Omental fat pad (tissue), 4 donors: ENCODE data around the gene THPO. TPM values are rescaled to one million over a fixed set of nuclear protein-coding genes. Genes with fewer than 3 reads are reported as not detected.
A peak's percentile ranks its signal among the peaks of the same experiment; 100 is the strongest.

Experiments used
- ATAC-seq: fragments of 150-250 bp; one replicate; pipeline ENCODE4 v1.9.1; 2016; ENCODE audit warnings: mild to moderate bottlenecking, moderate library complexity; ENCODE audit not compliant: low FRiP score
- DNase-seq: peaks from one replicate; pipeline ENCODE4 v3.0.0-alpha.2; 2019; ENCODE audit warnings: low spot score
- CTCF ChIP-seq, 3 donors: fragments of 450-650 bp; IDR thresholded peaks; one replicate each; pipeline ENCODE4 v1.5.1; 2016 to 2017; ENCODE audit warnings: antibody characterized with exemption in 3 of 3, mild to moderate bottlenecking in 3 of 3, moderate library complexity in 2 of 3
- total RNA-seq, 4 donors: library from RNA; depleted of rRNA; stranded (reverse); fragments of >200 nt; gene quantifications; one replicate each; pipeline ENCODE4 v1.1.0, GENCODE V29; 2016

The THPO gene
- total RNA-seq, 4 donors from 2014 or later: 0.36 to 1.3 (median 0.94) TPM

GRCh38 chr3:184362668-184363546 is 15.1 kb downstream of the THPO start:
- TF ChIP-seq CTCF (IDR thresholded peaks at IDR 0.05): no peak
- peak; percentile 82 for ATAC-seq
- DNase-seq: peak; percentile 84

- TF ChIP-seq CTCF (IDR thresholded peaks at IDR 0.05): no peak
- ATAC-seq: peak; percentile 45
- DNase-seq: no peak
Measured at GRCh38 chr3:184361932-184362667, 15.9 kb downstream of the THPO start.

- DNase-seq (no peak), ATAC-seq (peak; percentile 65)
- TF ChIP-seq CTCF (IDR thresholded peaks at IDR 0.05): no peak
Measured at GRCh38 chr3:184361532-184361931, 16.5 kb downstream of the THPO start, which contains the start of the genes CLCN2 and POLR2H. Gene CLCN2, minus strand, starts transcription at chr3:184361605. Its CDS starts 126 bp downstream, at chr3:184361479. Gene POLR2H, plus strand, starts transcription at chr3:184361710. Its CDS starts 1,783 bp downstream, at chr3:184363493.

GRCh38 chr3:184360929-184361531 is 17.0 kb downstream of the THPO start:
- ATAC-seq (no peak), DNase-seq (no peak)
- no peak for TF ChIP-seq CTCF (IDR thresholded peaks at IDR 0.05)

- ATAC-seq (no peak), DNase-seq (no peak)
- no peak for TF ChIP-seq CTCF (IDR thresholded peaks at IDR 0.05)
Measured at GRCh38 chr3:184360070-184360928, 17.7 kb downstream of the THPO start.

- DNase-seq (no peak), ATAC-seq (no peak)
- TF ChIP-seq CTCF (IDR thresholded peaks at IDR 0.05): no peak
Measured at GRCh38 chr3:184359610-184360009, 18.4 kb downstream of the THPO start.
